ENCODE measurements around the gene DAB2IP.

The DAB2IP gene

GRCh38 chr9:121815546-121816448, 164.4 kb downstream of the DAB2IP start:
- no peak for DNase-seq (ENCODE audit: low read depth in 2 of 2, low spot score in 1 of 2)

- no peak for DNase-seq (ENCODE audit: low read depth in 2 of 2, low spot score in 1 of 2)
Measured at GRCh38 chr9:121816449-121816817, 165.0 kb downstream of the DAB2IP start.

- no peak for DNase-seq (ENCODE audit: low read depth in 2 of 2, low spot score in 1 of 2)
Measured at GRCh38 chr9:121816845-121817450, 165.5 kb downstream of the DAB2IP start.

GRCh38 chr9:121817476-121817875, 166.0 kb downstream of the DAB2IP start:
- no peak for DNase-seq (ENCODE audit: low read depth in 2 of 2, low spot score in 1 of 2)

- no peak for DNase-seq (ENCODE audit: low read depth in 2 of 2, low spot score in 1 of 2)
Measured at GRCh38 chr9:121818016-121818661, 166.7 kb downstream of the DAB2IP start.

GRCh38 chr9:121818841-121819427, 167.5 kb downstream of the DAB2IP start:
- DNase-seq (ENCODE audit: low read depth in 2 of 2, low spot score in 1 of 2): no peak

- DNase-seq (ENCODE audit: low read depth in 2 of 2, low spot score in 1 of 2): no peak
Measured at GRCh38 chr9:121819428-121820231, 168.2 kb downstream of the DAB2IP start.

GRCh38 chr9:121820286-121821005, 169.0 kb downstream of the DAB2IP start:
- no peak for DNase-seq (ENCODE audit: low read depth in 2 of 2, low spot score in 1 of 2)

GRCh38 chr9:121821326-121821725, 169.9 kb downstream of the DAB2IP start:
- DNase-seq (ENCODE audit: low read depth in 2 of 2, low spot score in 1 of 2): no peak

GRCh38 chr9:121822093-121823085, 171.0 kb downstream of the DAB2IP start:
- no peak for DNase-seq (ENCODE audit: low read depth in 2 of 2, low spot score in 1 of 2)

GRCh38 chr9:121823451-121824169, 172.2 kb downstream of the DAB2IP start:
- no peak for DNase-seq (ENCODE audit: low read depth in 2 of 2, low spot score in 1 of 2)

GRCh38 chr9:121824651-121825030, 173.2 kb downstream of the DAB2IP start:
- DNase-seq (ENCODE audit: low read depth in 2 of 2, low spot score in 1 of 2): no peak

- DNase-seq (ENCODE audit: low read depth in 2 of 2, low spot score in 1 of 2): no peak
Measured at GRCh38 chr9:121825031-121825691, 173.7 kb downstream of the DAB2IP start.

- no peak for DNase-seq (ENCODE audit: low read depth in 2 of 2, low spot score in 1 of 2)
Measured at GRCh38 chr9:121826711-121827110, 175.3 kb downstream of the DAB2IP start.

- no peak for DNase-seq (ENCODE audit: low read depth in 2 of 2, low spot score in 1 of 2)
Measured at GRCh38 chr9:121827251-121827967, 176.0 kb downstream of the DAB2IP start.

GRCh38 chr9:121830441-121831140, 179.2 kb downstream of the DAB2IP start:
- DNase-seq (ENCODE audit: low read depth in 2 of 2, low spot score in 1 of 2): no peak

GRCh38 chr9:121831869-121832268, 180.4 kb downstream of the DAB2IP start:
- no peak for DNase-seq (ENCODE audit: low read depth in 2 of 2, low spot score in 1 of 2)
